Esophagus muscularis mucosa (tissue), 4 donors: ENCODE results near the gene CYREN. TPM values are rescaled to one million over a fixed set of nuclear protein-coding genes. Genes with fewer than 3 reads are reported as not detected.

Experiments used
- DNase-seq: peaks from one replicate; pipeline ENCODE4 v3.0.0-alpha.2; 2017; ENCODE audit errors: extremely low spot score
- H3K27ac ChIP-seq, 4 donors: fragments of 200-600 bp; sonication (generic); replicated peaks in 1 of 4; 1 replicate in 3 of 4; 2 replicates in 1 of 4; pipeline ENCODE4 v1.5.1; 2016 to 2019; ENCODE audit warnings: mild to moderate bottlenecking in 1 of 4
- H3K27me3 ChIP-seq, 4 donors: fragments of 200-600 bp; sonication (generic); one replicate each; pipeline versions ENCODE4 v1.5.1 to v1.6.0; 2016 to 2019
- H3K36me3 ChIP-seq, 4 donors: fragments of 200-600 bp; sonication (generic); one replicate each; pipeline ENCODE4 v1.5.1; 2016 to 2019
- H3K4me1 ChIP-seq, 4 donors: fragments of 200-600 bp; sonication (generic); one replicate each; pipeline ENCODE4 v1.5.1; 2016 to 2019
- H3K4me3 ChIP-seq, 4 donors: fragments of 200-600 bp; sonication (generic); 1 replicate in 2 of 4; 2 replicates in 2 of 4; pipeline ENCODE4 v1.5.1; 2016 to 2019; ENCODE audit warnings: mild to moderate bottlenecking in 4 of 4, moderate library complexity in 1 of 4
- H3K9me3 ChIP-seq, 4 donors: fragments of 200-600 bp; sonication (generic); 1 replicate in 3 of 4; 2 replicates in 1 of 4; pipeline ENCODE4 v1.5.1; 2016 to 2019
- CTCF ChIP-seq, 3 experiments: fragments of 200-600 bp in 2 of 3; fragments of 450-650 bp in 1 of 3; sonication (generic) in 2 of 3; IDR thresholded peaks; one replicate each; pipeline ENCODE4 v1.5.1; 2017 to 2019; ENCODE audit warnings: antibody characterized with exemption in 3 of 3, mild to moderate bottlenecking in 2 of 3, moderate library complexity in 1 of 3
- EP300 ChIP-seq: sonication (generic); formaldehyde crosslinking; IDR thresholded peaks from one replicate; pipeline ENCODE4 v1.6.1; 2017; ENCODE audit warnings: antibody characterized with exemption
- POLR2A ChIP-seq: fragments of 450-650 bp; IDR thresholded peaks from one replicate; pipeline ENCODE4 v1.6.1; 2017; ENCODE audit warnings: antibody characterized with exemption, moderate library complexity, mild to moderate bottlenecking, low read depth
- POLR2AphosphoS5 ChIP-seq, 2 donors: sonication (generic); formaldehyde crosslinking; IDR thresholded peaks; one replicate each; pipeline ENCODE4 v1.6.1; 2017; ENCODE audit warnings: antibody characterized with exemption in 2 of 2
- WGBS: methylation state at CpG from one replicate; pipeline ENCODE4 v1.1.5; 2018; 5-methylcytosine and 5-hydroxymethylcytosine counted together
- intact Hi-C: fragments of 100-400 bp; cut with DNase I; formaldehyde crosslinking; loops from one replicate; pipeline ENCODE4 v1.15.1; 2023
- total RNA-seq, 4 donors: library from RNA; depleted of rRNA; stranded (reverse); fragments of >200 nt; gene quantifications; one replicate each; pipeline versions ENCODE4 v1.1.0 to v1.2.1, GENCODE V29; 2016

CYREN gene
- total RNA-seq, 4 donors from 2014 or later, result 30.8 to 51.7 (median 40.2) TPM

GRCh38 chr7:135188298-135188984 lies 17.9 kb upstream of the CYREN start:
- no peak for DNase-seq

DNA sequence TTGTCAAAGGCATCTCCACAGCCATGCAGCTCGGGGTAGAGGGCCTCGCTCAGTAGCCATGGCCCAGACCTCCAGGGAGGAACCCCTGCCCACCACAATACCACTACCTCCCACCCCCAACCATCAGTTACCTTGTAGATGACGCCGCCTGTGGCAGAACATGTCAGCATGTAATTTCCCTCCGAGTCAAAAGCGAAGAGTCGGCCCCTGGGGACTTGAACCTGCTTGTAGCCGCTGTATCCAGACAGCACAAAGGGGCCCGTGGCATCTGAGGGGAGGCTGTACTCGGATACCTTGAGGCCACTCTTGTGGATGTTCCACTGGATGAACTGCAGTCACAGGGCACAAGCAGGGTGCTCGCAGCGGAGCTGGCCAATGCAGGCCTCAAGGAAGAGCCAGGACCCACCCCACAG lies 16.3 kb upstream of the CYREN start:
- intact Hi-C loops, result no loop called here
- no peak overlapping the region for H3K27ac ChIP-seq
- DNase-seq, result no peak
- H3K9me3 ChIP-seq, result peaks cover 0 to 13% (median 5%) of the 10 kb centered on the region in 4 donors
- TF ChIP-seq CTCF (IDR thresholded peaks at IDR 0.05) (no peak), POLR2A (no peak), EP300 (no peak), POLR2AphosphoS5 (IDR thresholded peaks at IDR 0.05) (no peak)
- H3K36me3 ChIP-seq, result peaks cover 48 to 95% (median 80%) of the 10 kb centered on the region in 4 donors
- H3K4me3 ChIP-seq, result no peak overlapping the region
- 95% methylated on average over 9 of the region's 12 CpGs for WGBS
- H3K4me1 ChIP-seq, result peaks cover 9 to 14% (median 13%) of the 10 kb centered on the region in 4 donors
- no peaks in the 10 kb centered on the region for H3K27me3 ChIP-seq

More at GRCh38 chr7:135188298-135188984, 17.9 kb upstream of the CYREN start:
- TF ChIP-seq POLR2A, result no peak
- Histone ChIP-seq H3K4me3 (no peak overlapping the region), H3K36me3 (peaks cover 43 to 95% (median 79%) of the 10 kb centered on the region in 4 donors), H3K27ac (peak overlapping the region in 1 of 4 donors; percentile 22), H3K9me3 (no peaks in the 10 kb centered on the region), H3K27me3 (no peaks in the 10 kb centered on the region), H3K4me1 (peaks cover 9 to 25% (median 18%) of the 10 kb centered on the region in 4 donors)
- WGBS, result 97% methylated on average over 12 of the region's 12 CpGs
- intact Hi-C loops, result no loop called here

DNA sequence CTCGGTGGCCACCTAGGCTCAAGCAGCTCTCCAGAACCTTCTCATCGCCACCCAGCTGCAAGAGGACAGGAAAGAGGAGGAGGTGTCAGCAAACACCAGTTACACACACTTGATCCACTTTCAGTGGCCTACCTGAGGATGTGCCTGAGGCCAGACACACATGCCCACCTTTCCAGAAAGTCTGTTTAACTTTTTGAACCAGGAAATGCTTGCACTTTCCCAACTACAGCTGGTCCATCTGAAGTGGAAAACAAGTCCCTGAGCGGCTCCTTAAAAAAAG lies 15.7 kb upstream of the CYREN start:
- H3K27ac ChIP-seq, result no peak overlapping the region
- no peaks in the 10 kb centered on the region for H3K27me3 ChIP-seq
- WGBS, result 97% methylated on average over 3 of the region's 3 CpGs
- no peak overlapping the region for H3K4me3 ChIP-seq
- no peak for DNase-seq
- intact Hi-C loops, result no loop called here
- peaks cover 9 to 14% (median 13%) of the 10 kb centered on the region in 4 donors for H3K4me1 ChIP-seq
- H3K9me3 ChIP-seq, result peaks cover 0 to 20% (median 12%) of the 10 kb centered on the region in 4 donors
- TF ChIP-seq EP300, result no peak
- TF ChIP-seq CTCF (IDR thresholded peaks at IDR 0.05), result no peak
- no peak for TF ChIP-seq POLR2AphosphoS5 (IDR thresholded peaks at IDR 0.05)
- no peak for TF ChIP-seq POLR2A
- H3K36me3 ChIP-seq, result peaks cover 51 to 96% (median 84%) of the 10 kb centered on the region in 4 donors

GRCh38 chr7:135185471-135186260 lies 15.2 kb upstream of the CYREN start:
- Histone ChIP-seq H3K9me3 (peaks cover 0 to 25% (median 16%) of the 10 kb centered on the region in 4 donors), H3K4me1 (peaks cover 9 to 14% (median 13%) of the 10 kb centered on the region in 4 donors), H3K27ac (no peak overlapping the region), H3K36me3 (peaks cover 51 to 94% (median 84%) of the 10 kb centered on the region in 4 donors), H3K27me3 (no peaks in the 10 kb centered on the region), H3K4me3 (no peak overlapping the region)
- intact Hi-C loops, result no loop called here
- no peak for TF ChIP-seq POLR2A
- no peak for TF ChIP-seq EP300
- no peak for TF ChIP-seq POLR2AphosphoS5 (IDR thresholded peaks at IDR 0.05)
- TF ChIP-seq CTCF (IDR thresholded peaks at IDR 0.05), result no peak
- no peak for DNase-seq
- 80% methylated on average over 6 of the region's 7 CpGs for WGBS

DNA sequence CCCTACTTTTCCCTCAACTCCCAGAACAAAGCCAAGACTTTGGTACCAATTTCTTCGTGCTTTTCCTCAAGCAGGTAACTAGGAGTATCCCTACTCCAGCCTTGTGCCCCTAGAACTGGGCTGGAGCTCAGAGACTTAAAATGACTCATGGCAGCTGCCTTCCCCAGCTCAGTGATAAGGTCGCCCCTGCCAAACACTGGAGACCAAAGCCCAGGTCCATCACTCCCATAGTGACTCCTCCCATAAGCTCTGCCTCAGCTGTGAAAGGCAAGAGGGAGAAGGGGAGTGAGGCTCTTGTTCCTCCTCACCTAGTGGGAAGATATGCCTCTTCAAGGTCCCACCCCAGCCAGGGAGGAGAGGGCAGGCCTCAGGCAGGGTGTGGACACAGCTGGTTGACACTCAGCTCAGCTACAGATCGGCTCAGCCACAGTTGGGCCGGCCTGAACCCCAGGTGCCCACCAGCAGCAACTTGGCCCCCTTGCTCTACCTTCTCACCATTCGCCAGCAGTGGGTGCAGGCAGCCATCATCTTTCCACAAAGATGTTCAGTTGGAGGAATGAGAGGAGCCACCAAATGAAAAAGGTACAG lies 13.8 kb upstream of the CYREN start:
- Histone ChIP-seq H3K27me3 (no peaks in the 10 kb centered on the region), H3K9me3 (peaks cover 0 to 33% (median 18%) of the 10 kb centered on the region in 4 donors), H3K4me3 (no peak overlapping the region), H3K4me1 (peaks cover 3 to 6% (median 4%) of the 10 kb centered on the region in 4 donors), H3K36me3 (peaks cover 51 to 95% (median 84%) of the 10 kb centered on the region in 4 donors), H3K27ac (no peak overlapping the region)
- TF ChIP-seq CTCF (IDR thresholded peaks at IDR 0.05) (no peak), EP300 (no peak), POLR2A (no peak), POLR2AphosphoS5 (IDR thresholded peaks at IDR 0.05) (no peak)
- intact Hi-C loops, result no loop called here
- WGBS, result 93% methylated on average over 3 of the region's 5 CpGs
- no peak for DNase-seq
